ENCODE measurements around the gene CNKSR1. TPM values are rescaled to one million over a fixed set of nuclear protein-coding genes. Genes with fewer than 3 reads are reported as not detected.

The CNKSR1 gene
- polyA plus RNA-seq, 1 donor (not counting 4 experiments of a cell fraction or from before 2014, with no cell fraction given): 10.6 TPM

- H4K20me1 ChIP-seq (ENCODE audit: control insufficient read depth, extremely low read depth, insufficient read depth, low read length): no peaks in the 10 kb centered on the region
- no peaks in the 10 kb centered on the region for H3K9me3 ChIP-seq (ENCODE audit: control insufficient read depth, low read depth, low read length)
- no peaks in the 10 kb centered on the region for H3K4me1 ChIP-seq (ENCODE audit: control insufficient read depth, extremely low read depth, insufficient read depth, low read length)
- H3K4me3 ChIP-seq (ENCODE audit: control insufficient read depth in 2 of 3, extremely low read depth in 1 of 3, insufficient read depth in 2 of 3, low read depth in 1 of 3, low read length in 3 of 3): no peak overlapping the region
- H3K36me3 ChIP-seq (ENCODE audit: control insufficient read depth in 2 of 2, extremely low read depth in 1 of 2, insufficient read depth in 2 of 2, low read length in 2 of 2): peaks cover 18 to 19% of the 10 kb centered on the region in 2 experiments
- FAIRE-seq: no peak
- no peak overlapping the region for H3K9ac ChIP-seq (ENCODE audit: control insufficient read depth, extremely low read depth, insufficient read depth, low read length)
- no peak for TF ChIP-seq EZH2 (IDR thresholded peaks at IDR 0.05; ENCODE audit: low read length)
- no peak for TF ChIP-seq CTCF (optimal IDR thresholded peaks at IDR 0.05 in 1 of 3, IDR thresholded peaks at IDR 0.05 in 1 of 3, conservative IDR thresholded peaks at IDR 0.05 in 1 of 3; ENCODE audit: extremely low read depth in 1 of 3, insufficient read depth in 2 of 3, low read length in 3 of 3)
- no peak overlapping the region for H2AFZ ChIP-seq (ENCODE audit: control insufficient read depth, low read length)
- no peaks in the 10 kb centered on the region for H3K79me2 ChIP-seq (ENCODE audit: control insufficient read depth, insufficient read depth, low read length)
- no peak for DNase-seq (ENCODE audit: low read depth, low spot score)
- no peaks in the 10 kb centered on the region for H3K27me3 ChIP-seq (ENCODE audit: control insufficient read depth, extremely low read depth, insufficient read depth, low read length)
- dilution Hi-C loops (cut with MboI; ENCODE audit: extremely low pct_ligation_motif_present, low sequenced_read_pairs): no loop called here
- no peaks in the 10 kb centered on the region for H3K9me1 ChIP-seq (ENCODE audit: control insufficient read depth, extremely low read depth, insufficient read depth, low read length)
- no peak overlapping the region for H3K4me2 ChIP-seq (ENCODE audit: control insufficient read depth, extremely low read depth, insufficient read depth, low read depth, low read length)
- H3K27ac ChIP-seq (ENCODE audit: control insufficient read depth, insufficient read depth, low read length): no peak overlapping the region
These were observed 14.4 kb downstream of the CNKSR1 start for GRCh38 chr1:26191739-26192138.

GRCh38 chr1:26195805-26196204 is 18.5 kb downstream of the CNKSR1 start:
- Histone ChIP-seq H3K9me1 (ENCODE audit: control insufficient read depth, extremely low read depth, insufficient read depth, low read length) (no peaks in the 10 kb centered on the region), H4K20me1 (ENCODE audit: control insufficient read depth, extremely low read depth, insufficient read depth, low read length) (no peaks in the 10 kb centered on the region), H3K4me1 (ENCODE audit: control insufficient read depth, extremely low read depth, insufficient read depth, low read length) (peaks cover 3% of the 10 kb centered on the region), H3K4me2 (ENCODE audit: control insufficient read depth, extremely low read depth, insufficient read depth, low read depth, low read length) (no peak overlapping the region), H3K9ac (ENCODE audit: control insufficient read depth, extremely low read depth, insufficient read depth, low read length) (no peak overlapping the region), H3K36me3 (ENCODE audit: control insufficient read depth in 2 of 2, extremely low read depth in 1 of 2, insufficient read depth in 2 of 2, low read length in 2 of 2) (no peaks in the 10 kb centered on the region), H3K79me2 (ENCODE audit: control insufficient read depth, insufficient read depth, low read length) (no peaks in the 10 kb centered on the region), H3K9me3 (ENCODE audit: control insufficient read depth, low read depth, low read length) (no peaks in the 10 kb centered on the region), H3K27me3 (ENCODE audit: control insufficient read depth, extremely low read depth, insufficient read depth, low read length) (no peaks in the 10 kb centered on the region), H3K4me3 (ENCODE audit: control insufficient read depth in 2 of 3, extremely low read depth in 1 of 3, insufficient read depth in 2 of 3, low read depth in 1 of 3, low read length in 3 of 3) (no peak overlapping the region), H2AFZ (ENCODE audit: control insufficient read depth, low read length) (no peak overlapping the region), H3K27ac (ENCODE audit: control insufficient read depth, insufficient read depth, low read length) (no peak overlapping the region)
- TF ChIP-seq CTCF (optimal IDR thresholded peaks at IDR 0.05 in 1 of 3, IDR thresholded peaks at IDR 0.05 in 1 of 3, conservative IDR thresholded peaks at IDR 0.05 in 1 of 3; ENCODE audit: extremely low read depth in 1 of 3, insufficient read depth in 2 of 3, low read length in 3 of 3) (no peak), EZH2 (IDR thresholded peaks at IDR 0.05; ENCODE audit: low read length) (no peak)
- no peak for DNase-seq (ENCODE audit: low read depth, low spot score)
- dilution Hi-C loops (cut with MboI; ENCODE audit: extremely low pct_ligation_motif_present, low sequenced_read_pairs): no loop called here
- FAIRE-seq: no peak

Data from keratinocyte (primary cell).